RWPE2 (cell line): Measurements from ENCODE around the gene ISY1.

Experiments
- ATAC-seq: fragments of 200-7000 bp; cut with Tn5 transposase; 3 replicates; pipeline ENCODE4 v1.9.1; 2021; ENCODE audit warnings: low read depth
- DNase-seq: peaks from one replicate; pipeline ENCODE4 v3.0.0-alpha.2; 2020; ENCODE audit warnings: low spot score
- H3K27ac ChIP-seq: fragments of 450-650 bp; 2 replicates; pipeline ENCODE4 v1.5.1; 2017; ENCODE audit warnings: mild to moderate bottlenecking; ENCODE audit not compliant: poor library complexity, severe bottlenecking
- H3K27me3 ChIP-seq: fragments of 250-450 bp; sonication (Bioruptor Pico); 2 replicates; pipeline ENCODE4 v1.5.1; 2021; ENCODE audit warnings: mild to moderate bottlenecking, moderate library complexity; ENCODE audit not compliant: insufficient read depth, poor library complexity, severe bottlenecking
- H3K36me3 ChIP-seq: fragments of 250-450 bp; sonication (Bioruptor Pico); 2 replicates; pipeline ENCODE4 v1.5.1; 2020; ENCODE audit warnings: low read depth, mild to moderate bottlenecking, moderate library complexity
- H3K4me1 ChIP-seq: fragments of 250-450 bp; sonication (Bioruptor Pico); 2 replicates; pipeline ENCODE4 v1.5.1; 2021; ENCODE audit warnings: mild to moderate bottlenecking, moderate library complexity; ENCODE audit not compliant: insufficient read depth, poor library complexity, severe bottlenecking
- H3K4me3 ChIP-seq: fragments of 250-450 bp; sonication (Bioruptor Pico); 2 replicates; pipeline ENCODE4 v1.5.1; 2021; ENCODE audit warnings: mild to moderate bottlenecking, moderate library complexity; ENCODE audit not compliant: severe bottlenecking
- H3K9me3 ChIP-seq: fragments of 250-450 bp; sonication (Bioruptor Pico); 2 replicates; pipeline ENCODE4 v1.5.1; 2021; ENCODE audit warnings: mild to moderate bottlenecking, moderate library complexity; ENCODE audit not compliant: severe bottlenecking
- CTCF ChIP-seq: fragments of 450-650 bp; IDR thresholded peaks from one replicate; pipeline ENCODE4 v1.5.1; 2017; ENCODE audit warnings: mild to moderate bottlenecking, moderate library complexity; ENCODE audit not compliant: poor library complexity, severe bottlenecking

Gene ISY1

GRCh38 chr3:129123314-129124060 is 37.4 kb downstream of the ISY1 start:
- H3K4me3 ChIP-seq: no peak overlapping the region
- no peak for TF ChIP-seq CTCF
- DNase-seq (no peak), ATAC-seq (no peak)
- H3K36me3 ChIP-seq: peaks cover 3% of the 10 kb centered on the region; the same call in 1 of the 2 replicates
- H3K4me1 ChIP-seq: no peaks in the 10 kb centered on the region
- H3K9me3 ChIP-seq: no peaks in the 10 kb centered on the region
- H3K27me3 ChIP-seq: no peaks in the 10 kb centered on the region
- peak overlapping the region; percentile 73 for H3K27ac ChIP-seq

GRCh38 chr3:129122412-129123011 is 38.4 kb downstream of the ISY1 start:
- H3K4me3 ChIP-seq: no peak overlapping the region
- no peaks in the 10 kb centered on the region for H3K9me3 ChIP-seq
- TF ChIP-seq CTCF: no peak
- H3K27me3 ChIP-seq: no peaks in the 10 kb centered on the region
- H3K27ac ChIP-seq: peak overlapping the region; percentile 73
- ATAC-seq: no peak
- H3K36me3 ChIP-seq: peaks cover 12% of the 10 kb centered on the region
- DNase-seq: no peak
- no peaks in the 10 kb centered on the region for H3K4me1 ChIP-seq

GRCh38 chr3:129121792-129122411 is 39.0 kb downstream of the ISY1 start, which contains the start of gene RAB43:
TSS of gene RAB43 (minus strand) at chr3:129121804. CDS start at chr3:129121489, 315 bp downstream.
- Histone ChIP-seq H3K9me3 (no peaks in the 10 kb centered on the region), H3K4me3 (peak within 1 kb of the TSS; percentile 75), H3K27ac (peak within 1 kb of the TSS; percentile 73), H3K27me3 (no peaks in the 10 kb centered on the region), H3K4me1 (no peaks in the 10 kb centered on the region), H3K36me3 (peaks cover 18% of the 10 kb centered on the region)
- peak; percentile 88 for DNase-seq
- TF ChIP-seq CTCF: no peak
- peak; percentile 67 for ATAC-seq

GRCh38 chr3:129121016-129121791 is 39.7 kb downstream of the ISY1 start:
- Histone ChIP-seq H3K27ac (peak overlapping the region; percentile 73), H3K27me3 (no peaks in the 10 kb centered on the region), H3K9me3 (no peaks in the 10 kb centered on the region), H3K4me3 (peak overlapping the region; percentile 75), H3K4me1 (peaks cover 4% of the 10 kb centered on the region), H3K36me3 (peaks cover 19% of the 10 kb centered on the region)
- TF ChIP-seq CTCF: no peak
- ATAC-seq (no peak; the same call in 1 of the 3 replicates), DNase-seq (no peak)
